ENCODE results near the gene IGF2BP2.

- no peak for TF ChIP-seq CTCF (IDR thresholded peaks at IDR 0.05)
- TF ChIP-seq RELA (CRISPR knock-in tag; IDR thresholded peaks at IDR 0.05; ENCODE audit: borderline replicate concordance) = no peak
- TF ChIP-seq USF2 (CRISPR knock-in tag; IDR thresholded peaks at IDR 0.05) = no peak
- no peak for TF ChIP-seq SP1 (CRISPR knock-in tag; conservative IDR thresholded peaks at IDR 0.05)
- TF ChIP-seq CREM (CRISPR knock-in tag; IDR thresholded peaks at IDR 0.05) = no peak
- no peak for TF ChIP-seq PRDM15 (CRISPR knock-in tag; IDR thresholded peaks at IDR 0.05)
- no peak for TF ChIP-seq CREB1 (CRISPR knock-in tag; IDR thresholded peaks at IDR 0.05)
- TF ChIP-seq MAX (CRISPR knock-in tag; IDR thresholded peaks at IDR 0.05) = no peak
- TF ChIP-seq ATF2 (CRISPR knock-in tag; IDR thresholded peaks at IDR 0.05; ENCODE audit: borderline replicate concordance, low read depth) = no peak
- TF ChIP-seq AFF4 (CRISPR knock-in tag; IDR thresholded peaks at IDR 0.05; ENCODE audit: borderline replicate concordance) = no peak
Observed at GRCh38 chr3:185753354-185753753, 71.5 kb downstream of the IGF2BP2 start.

Measured in WTC11 (cell line).